HUES6 (cell line): Measurements from ENCODE around the gene GPR78.

Experiments used
- H3K27ac ChIP-seq: 2 replicates; pipeline ENCODE4 v1.7.0; 2013; ENCODE audit warnings: low read depth, mild to moderate bottlenecking, low read length, inconsistent platforms
- H3K27me3 ChIP-seq: 2 replicates; pipeline ENCODE4 v1.6.1; 2013; ENCODE audit warnings: low read length; ENCODE audit not compliant: control insufficient read depth, insufficient read depth
- H3K36me3 ChIP-seq: 2 replicates; pipeline ENCODE4 v1.6.1; 2013; ENCODE audit warnings: low read length; ENCODE audit not compliant: control insufficient read depth, insufficient read depth
- H3K4me1 ChIP-seq: 2 replicates; pipeline ENCODE4 v1.6.1; 2013; ENCODE audit warnings: low read length; ENCODE audit not compliant: control insufficient read depth, insufficient read depth
- H3K4me3 ChIP-seq: 2 replicates; pipeline ENCODE4 v1.5.1; 2013; ENCODE audit warnings: low read depth, low read length
- H3K9ac ChIP-seq: one replicate; pipeline ENCODE4 v1.6.1; 2013; ENCODE audit warnings: mild to moderate bottlenecking, low read length
- H3K9me3 ChIP-seq: 2 replicates; pipeline ENCODE4 v1.6.1; 2013; ENCODE audit warnings: low read depth, low read length; ENCODE audit not compliant: control insufficient read depth, insufficient read depth

The GPR78 gene

GRCh38 chr4:8601556-8601955 is 21.4 kb downstream of the GPR78 start:
- H3K4me1 ChIP-seq, result peaks cover 8% of the 10 kb centered on the region; the same call in 1 of the 2 replicates
- no peaks in the 10 kb centered on the region for H3K9me3 ChIP-seq
- H3K36me3 ChIP-seq, result peaks cover 22% of the 10 kb centered on the region; the same call in 1 of the 2 replicates
- H3K27ac ChIP-seq, result no peak overlapping the region
- peaks cover 7% of the 10 kb centered on the region; the same call in 1 of the 2 replicates for H3K27me3 ChIP-seq
- H3K9ac ChIP-seq, result no peak overlapping the region
- no peak overlapping the region for H3K4me3 ChIP-seq

DNA sequence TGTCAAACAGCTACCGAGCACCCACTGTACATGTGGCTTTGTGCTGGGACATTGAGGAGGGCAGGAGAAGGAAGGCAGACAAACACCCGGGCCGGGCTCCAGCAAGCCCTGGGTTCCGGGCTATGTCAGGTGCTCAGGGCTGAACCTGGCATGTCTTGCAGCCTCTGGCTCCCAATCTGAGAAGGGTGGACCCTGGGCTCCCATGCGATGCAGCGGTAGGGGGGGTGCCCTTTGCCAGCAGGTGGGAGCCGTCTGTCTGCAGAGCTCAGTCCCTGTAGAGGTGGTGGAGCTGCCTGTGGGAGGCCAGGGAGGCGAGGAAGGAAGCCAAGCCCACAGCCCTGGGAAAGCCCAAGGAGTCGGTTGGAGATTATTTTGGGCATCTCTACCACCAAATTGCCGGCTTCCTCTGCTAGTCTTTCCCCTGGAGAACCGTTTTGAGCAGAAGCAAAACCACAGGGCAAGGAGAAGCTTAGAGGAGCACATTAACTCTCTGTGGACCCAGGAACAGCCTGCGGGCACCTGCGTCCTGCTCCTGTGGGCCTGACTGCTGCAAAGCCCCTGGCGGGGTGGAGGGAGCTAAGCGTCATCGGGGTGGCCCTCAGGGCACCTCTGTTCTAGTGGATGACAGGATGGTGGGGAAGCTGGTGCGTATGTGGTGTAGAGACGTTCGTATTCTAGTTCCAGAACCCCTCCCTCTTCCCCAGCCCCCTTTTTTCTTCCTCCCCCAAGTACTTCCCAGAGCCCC is 22.7 kb downstream of the GPR78 start:
- Histone ChIP-seq H3K4me3 (no peak overlapping the region), H3K27ac (no peak overlapping the region), H3K27me3 (peaks cover 16% of the 10 kb centered on the region; the same call in 1 of the 2 replicates), H3K9me3 (no peaks in the 10 kb centered on the region), H3K4me1 (peaks cover 12% of the 10 kb centered on the region; the same call in 1 of the 2 replicates), H3K36me3 (peaks cover 22% of the 10 kb centered on the region; the same call in 1 of the 2 replicates), H3K9ac (no peak overlapping the region)

DNA sequence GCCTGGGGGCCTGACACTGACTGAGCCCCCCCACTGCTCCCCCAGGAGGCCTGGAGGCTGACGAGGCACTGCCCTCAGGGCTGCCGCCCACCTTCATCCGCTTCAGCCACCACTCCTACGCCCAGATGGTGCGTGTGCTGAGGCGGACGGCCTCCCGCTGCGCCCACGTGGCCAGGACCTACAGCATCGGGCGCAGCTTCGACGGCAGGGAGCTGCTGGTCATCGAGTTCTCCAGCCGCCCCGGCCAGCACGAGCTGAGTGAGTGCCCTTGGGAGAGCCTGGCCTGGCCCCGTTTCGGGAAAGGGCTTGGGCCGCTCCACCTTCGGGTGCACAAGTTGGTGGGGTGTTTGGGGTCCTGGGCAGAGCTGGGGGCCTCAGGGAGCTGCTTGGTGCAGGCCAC is 23.7 kb downstream of the GPR78 start:
- Histone ChIP-seq H3K9me3 (no peaks in the 10 kb centered on the region), H3K9ac (no peak overlapping the region), H3K27ac (no peak overlapping the region), H3K4me1 (peaks cover 12% of the 10 kb centered on the region; the same call in 1 of the 2 replicates), H3K27me3 (peaks cover 25% of the 10 kb centered on the region; the same call in 1 of the 2 replicates), H3K4me3 (no peak overlapping the region), H3K36me3 (peaks cover 27% of the 10 kb centered on the region; the same call in 1 of the 2 replicates)

DNA sequence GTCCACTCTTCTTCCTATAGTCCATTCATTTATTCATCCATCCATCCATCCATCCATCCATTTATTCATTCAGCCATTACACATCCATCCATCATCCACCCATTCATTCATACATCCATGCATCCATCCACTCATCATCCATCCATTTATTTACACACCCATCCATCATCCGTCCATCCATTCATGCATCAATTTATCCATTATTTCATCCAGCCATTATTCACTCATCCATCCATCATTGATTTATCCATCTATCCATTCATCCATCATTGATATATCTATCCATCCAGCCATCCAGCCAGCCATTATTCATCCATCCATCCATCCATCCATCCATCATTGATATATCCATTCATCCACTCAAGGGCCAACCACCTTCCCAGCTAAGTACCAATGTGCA is 25.1 kb downstream of the GPR78 start:
- Histone ChIP-seq H3K27me3 (peaks cover 39% of the 10 kb centered on the region; the same call in 1 of the 2 replicates), H3K9ac (no peak overlapping the region), H3K27ac (no peak overlapping the region), H3K4me1 (peaks cover 12% of the 10 kb centered on the region; the same call in 1 of the 2 replicates), H3K9me3 (no peaks in the 10 kb centered on the region), H3K36me3 (peaks cover 27% of the 10 kb centered on the region; the same call in 1 of the 2 replicates), H3K4me3 (no peak overlapping the region)

DNA sequence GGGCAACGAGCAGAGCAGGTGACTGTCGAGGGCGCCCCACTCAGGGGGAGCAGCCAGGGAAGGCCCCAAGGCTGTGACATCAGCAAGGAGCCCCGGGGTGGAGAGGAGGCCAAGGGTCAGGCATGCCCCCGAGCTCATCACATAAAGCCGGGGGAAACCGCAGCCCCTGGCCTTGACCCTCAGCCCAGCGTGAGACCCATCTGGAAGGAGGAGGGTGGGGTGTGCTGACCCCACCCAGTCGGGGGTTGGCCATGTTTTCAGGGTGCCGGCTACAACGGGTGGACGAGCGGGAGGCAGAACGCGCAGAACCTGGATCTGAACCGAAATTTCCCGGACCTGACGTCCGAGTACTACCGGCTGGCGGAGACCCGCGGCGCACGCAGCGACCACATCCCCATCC is 26.3 kb downstream of the GPR78 start:
- peaks cover 12% of the 10 kb centered on the region; the same call in 1 of the 2 replicates for H3K4me1 ChIP-seq
- peaks cover 16% of the 10 kb centered on the region; the same call in 1 of the 2 replicates for H3K36me3 ChIP-seq
- no peak overlapping the region for H3K4me3 ChIP-seq

DNA sequence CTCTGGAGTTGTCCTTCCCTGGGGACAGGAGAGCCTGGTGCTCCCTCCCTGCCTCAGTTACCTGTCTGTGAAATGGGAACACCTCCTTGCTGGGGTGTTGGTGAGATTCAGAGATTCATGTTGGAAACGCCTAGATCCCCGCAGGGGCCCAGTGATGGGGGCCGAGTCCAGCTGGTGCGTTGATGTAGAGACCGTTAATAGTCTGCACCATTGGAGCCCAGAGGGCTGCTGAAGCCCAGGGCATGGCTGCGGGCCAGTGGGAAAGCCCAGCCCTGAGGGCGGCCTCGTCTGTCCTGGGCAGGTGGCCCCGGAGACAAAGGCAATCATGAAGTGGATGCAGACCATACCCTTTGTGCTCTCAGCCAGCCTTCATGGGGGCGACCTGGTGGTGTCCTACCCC is 26.8 kb downstream of the GPR78 start:
- Histone ChIP-seq H3K4me1 (peaks cover 12% of the 10 kb centered on the region; the same call in 1 of the 2 replicates), H3K36me3 (peaks cover 12% of the 10 kb centered on the region; the same call in 1 of the 2 replicates), H3K27ac (no peak overlapping the region), H3K27me3 (peaks cover 42% of the 10 kb centered on the region; the same call in 1 of the 2 replicates), H3K4me3 (no peak overlapping the region), H3K9me3 (no peaks in the 10 kb centered on the region), H3K9ac (no peak overlapping the region)

More for the DNA sequence above, 26.3 kb downstream of the GPR78 start:
- H3K27me3 ChIP-seq, result peaks cover 42% of the 10 kb centered on the region; the same call in 1 of the 2 replicates
- H3K9me3 ChIP-seq, result no peaks in the 10 kb centered on the region
- H3K27ac ChIP-seq, result no peak overlapping the region
- H3K9ac ChIP-seq, result no peak overlapping the region

DNA sequence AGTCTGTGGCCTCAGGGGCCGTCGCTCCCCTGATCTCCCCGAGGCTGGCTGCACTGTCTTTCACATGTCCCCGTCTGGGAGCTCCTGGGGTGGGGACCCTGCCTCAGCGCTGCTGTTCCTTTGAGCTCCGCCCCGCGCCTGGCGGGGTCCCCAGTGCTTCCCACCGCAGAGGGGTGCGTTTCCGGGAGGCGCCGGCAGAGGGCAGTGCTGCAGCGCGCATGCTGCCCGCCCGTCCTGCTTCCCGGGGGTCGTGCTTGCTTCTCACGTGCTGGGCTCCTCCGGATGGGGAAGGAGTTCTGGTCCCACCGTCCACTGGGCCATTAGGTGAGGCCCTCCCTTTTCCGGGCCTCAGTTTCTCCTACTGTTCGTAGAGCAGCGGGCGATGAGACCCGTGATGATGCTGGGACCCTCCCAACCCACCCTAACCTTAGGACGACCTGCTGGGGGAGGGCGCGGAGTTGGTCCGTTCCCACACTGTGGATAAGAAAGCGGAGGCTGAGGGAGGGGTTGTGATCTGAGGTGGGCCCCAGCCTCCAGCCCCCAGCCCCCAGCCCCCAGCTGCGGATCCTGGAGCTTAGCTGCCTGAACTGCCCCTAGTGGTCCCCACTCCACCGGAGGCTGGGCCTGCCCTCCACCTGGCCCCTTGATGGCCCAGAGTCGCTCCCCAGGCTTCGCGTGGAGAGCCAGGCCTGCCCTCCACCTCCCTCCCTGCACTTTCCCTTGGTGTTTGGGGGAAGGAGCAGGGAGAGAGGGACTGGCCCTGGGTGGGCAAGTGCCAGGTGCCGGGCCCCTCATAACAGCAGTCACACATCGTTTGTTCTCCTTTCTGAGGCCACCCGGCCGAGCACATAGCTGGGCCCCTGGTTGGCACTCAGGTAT is 27.6 kb downstream of the GPR78 start:
- H3K4me3 ChIP-seq, result peak overlapping the region; percentile 27; the same call in 1 of the 2 replicates
- H3K36me3 ChIP-seq, result peaks cover 7% of the 10 kb centered on the region; the same call in 1 of the 2 replicates
- no peak overlapping the region for H3K27ac ChIP-seq
- no peak overlapping the region for H3K9ac ChIP-seq
- H3K9me3 ChIP-seq, result no peaks in the 10 kb centered on the region
- H3K4me1 ChIP-seq, result peaks cover 12% of the 10 kb centered on the region; the same call in 1 of the 2 replicates
- H3K27me3 ChIP-seq, result peaks cover 42% of the 10 kb centered on the region; the same call in 1 of the 2 replicates

DNA sequence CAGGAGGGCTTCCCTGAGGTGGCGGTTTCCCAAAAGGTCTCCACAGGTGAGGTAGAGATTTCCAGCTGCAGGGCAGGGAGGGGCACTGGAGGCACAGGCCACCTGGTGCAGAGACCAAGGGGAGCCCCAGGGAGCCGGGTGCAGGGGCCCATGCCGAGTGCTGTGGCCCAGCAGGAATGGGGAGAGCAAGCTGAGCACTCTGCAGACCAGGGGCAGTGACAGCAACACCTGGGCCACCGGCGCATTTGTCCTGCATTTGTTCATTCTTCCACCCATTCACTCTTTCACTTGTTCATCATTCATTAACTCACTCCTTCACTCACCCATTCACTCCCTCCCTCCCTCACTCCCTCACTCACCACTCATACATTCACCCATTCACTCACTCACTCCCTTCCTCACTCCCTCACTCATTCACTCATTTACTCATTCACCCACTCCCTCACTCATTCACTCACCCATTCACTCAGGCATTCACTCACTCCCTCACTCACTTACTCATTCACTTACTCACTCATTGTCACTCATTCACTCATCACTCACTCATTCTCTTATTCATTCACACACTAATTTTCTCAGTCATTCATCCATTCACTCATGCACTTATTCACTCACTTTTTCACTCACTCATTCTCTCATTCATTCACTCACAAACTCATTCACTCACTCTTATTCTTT is 28.7 kb downstream of the GPR78 start:
- no peak overlapping the region for H3K4me3 ChIP-seq

DNA sequence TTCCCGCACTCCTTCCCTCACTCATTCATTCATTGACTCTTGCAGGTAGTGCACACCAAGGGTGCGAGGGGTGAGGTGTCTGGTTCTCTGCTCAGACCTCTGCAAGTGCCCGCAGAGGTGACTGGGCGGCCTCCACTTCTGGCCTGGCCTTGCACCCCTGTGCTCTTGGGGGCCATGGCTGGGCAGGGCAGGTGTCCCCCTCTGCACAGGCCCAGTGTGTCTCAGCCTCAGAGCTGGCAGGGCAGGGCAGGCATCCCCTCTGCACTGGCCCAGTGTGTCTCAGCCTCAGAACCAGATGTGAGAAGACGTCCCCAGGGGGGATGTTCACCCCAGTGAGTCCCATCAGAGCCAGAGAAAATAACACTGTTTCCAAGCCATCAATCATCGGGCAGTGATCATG is 29.2 kb downstream of the GPR78 start:
- no peak overlapping the region for H3K9ac ChIP-seq
- peaks cover 4% of the 10 kb centered on the region; the same call in 1 of the 2 replicates for H3K4me1 ChIP-seq
- H3K27me3 ChIP-seq, result peaks cover 42% of the 10 kb centered on the region; the same call in 1 of the 2 replicates
- no peaks in the 10 kb centered on the region for H3K9me3 ChIP-seq
- H3K4me3 ChIP-seq, result no peak overlapping the region
- no peak overlapping the region for H3K27ac ChIP-seq
- H3K36me3 ChIP-seq, result peaks cover 7% of the 10 kb centered on the region; the same call in 1 of the 2 replicates

More for the DNA sequence above, 28.7 kb downstream of the GPR78 start:
- Histone ChIP-seq H3K27me3 (peaks cover 42% of the 10 kb centered on the region; the same call in 1 of the 2 replicates), H3K9me3 (no peaks in the 10 kb centered on the region), H3K27ac (no peak overlapping the region), H3K36me3 (peaks cover 7% of the 10 kb centered on the region; the same call in 1 of the 2 replicates), H3K9ac (no peak overlapping the region), H3K4me1 (peaks cover 4% of the 10 kb centered on the region; the same call in 1 of the 2 replicates)

- no peak overlapping the region for H3K9ac ChIP-seq
- H3K27me3 ChIP-seq, result peaks cover 42% of the 10 kb centered on the region; the same call in 1 of the 2 replicates
- no peaks in the 10 kb centered on the region for H3K9me3 ChIP-seq
- no peak overlapping the region for H3K27ac ChIP-seq
- peaks cover 7% of the 10 kb centered on the region; the same call in 1 of the 2 replicates for H3K36me3 ChIP-seq
- peaks cover 4% of the 10 kb centered on the region; the same call in 1 of the 2 replicates for H3K4me1 ChIP-seq
- no peak overlapping the region for H3K4me3 ChIP-seq
Observed at GRCh38 chr4:8609824-8610350, 29.7 kb downstream of the GPR78 start.
